T47D (cell line): ENCODE results near the gene TRPM3.

Source experiments
- DNase-seq, 2 experiments: peaks; one replicate each; pipeline versions ENCODE4 v3.0.0 to v3.0.0-alpha.2; 2011 to 2012; ENCODE audit warnings: low read depth in 1 of 2, low spot score in 1 of 2
- JUND ChIP-seq: IDR thresholded peaks from 2 replicates; pipeline ENCODE4 v1.6.1; 2012; ENCODE audit warnings: low read depth
- in situ Hi-C: cut with HindIII; loops from 2 replicates; pipeline ENCODE4 v1.10.0; 2016; ENCODE audit warnings: low sequenced_read_pairs, low pct_unique_long_range_greater_than_20kb

TRPM3 gene

GRCh38 chr9:70529833-70530232 is 591.6 kb downstream of the TRPM3 start:
- no peak for TF ChIP-seq JUND
- in situ Hi-C loops, result no loop called here
- DNase-seq, result no peak

- DNase-seq, result no peak
- TF ChIP-seq JUND, result no peak
- in situ Hi-C loops, result no loop called here
Observed at GRCh38 chr9:70529377-70529776, 592.0 kb downstream of the TRPM3 start.

GRCh38 chr9:70526902-70527301 is 594.5 kb downstream of the TRPM3 start:
- in situ Hi-C loops, result no loop called here
- no peak for DNase-seq
- TF ChIP-seq JUND, result no peak

GRCh38 chr9:70525519-70525918 is 595.9 kb downstream of the TRPM3 start:
- no peak for DNase-seq
- no peak for TF ChIP-seq JUND
- in situ Hi-C loops, result no loop called here

GRCh38 chr9:70519912-70520724 is 601.3 kb downstream of the TRPM3 start:
- in situ Hi-C loops, result no loop called here
- no peak for DNase-seq
- TF ChIP-seq JUND, result no peak

- no peak for TF ChIP-seq JUND
- in situ Hi-C loops, result no loop called here
- no peak for DNase-seq
Observed at GRCh38 chr9:70517926-70518610, 603.4 kb downstream of the TRPM3 start.

- in situ Hi-C loops, result no loop called here
- TF ChIP-seq JUND, result no peak
- no peak for DNase-seq
Observed at GRCh38 chr9:70514273-70514672, 607.1 kb downstream of the TRPM3 start.

GRCh38 chr9:70511858-70512257 is 609.6 kb downstream of the TRPM3 start:
- in situ Hi-C loops, result no loop called here
- no peak for DNase-seq
- no peak for TF ChIP-seq JUND

GRCh38 chr9:70510157-70510770 is 611.2 kb downstream of the TRPM3 start:
- DNase-seq, result peak; percentile 9 to 46
- TF ChIP-seq JUND, result no peak
- in situ Hi-C loops, result no loop called here

GRCh38 chr9:70506159-70506558 is 615.3 kb downstream of the TRPM3 start:
- TF ChIP-seq JUND, result no peak
- DNase-seq, result no peak
- in situ Hi-C loops, result no loop called here

- in situ Hi-C loops, result no loop called here
- no peak for TF ChIP-seq JUND
- DNase-seq, result no peak
Observed at GRCh38 chr9:70504834-70505233, 616.6 kb downstream of the TRPM3 start.

- DNase-seq, result no peak
- no peak for TF ChIP-seq JUND
- in situ Hi-C loops, result no loop called here
Observed at GRCh38 chr9:70502690-70503089, 618.7 kb downstream of the TRPM3 start.

- in situ Hi-C loops, result no loop called here
- no peak for DNase-seq
- no peak for TF ChIP-seq JUND
Observed at GRCh38 chr9:70500793-70501192, 620.6 kb downstream of the TRPM3 start.
